ENCODE measurements around the gene SH2D3A.

- no peak for TF ChIP-seq YY1 (IDR thresholded peaks at IDR 0.05; ENCODE audit: low read depth)
- TF ChIP-seq REST (IDR thresholded peaks at IDR 0.05; ENCODE audit: low read depth) = no peak
- TF ChIP-seq CEBPB (IDR thresholded peaks at IDR 0.05) = no peak
- no peak for TF ChIP-seq MAX (IDR thresholded peaks at IDR 0.05)
- TF ChIP-seq CREB1 (IDR thresholded peaks at IDR 0.05; ENCODE audit: low read depth) = no peak
- TF ChIP-seq EP300 (IDR thresholded peaks at IDR 0.05; ENCODE audit: borderline replicate concordance) = no peak
- TF ChIP-seq EGR1 (IDR thresholded peaks at IDR 0.05) = no peak
- TF ChIP-seq, protein P1, sequence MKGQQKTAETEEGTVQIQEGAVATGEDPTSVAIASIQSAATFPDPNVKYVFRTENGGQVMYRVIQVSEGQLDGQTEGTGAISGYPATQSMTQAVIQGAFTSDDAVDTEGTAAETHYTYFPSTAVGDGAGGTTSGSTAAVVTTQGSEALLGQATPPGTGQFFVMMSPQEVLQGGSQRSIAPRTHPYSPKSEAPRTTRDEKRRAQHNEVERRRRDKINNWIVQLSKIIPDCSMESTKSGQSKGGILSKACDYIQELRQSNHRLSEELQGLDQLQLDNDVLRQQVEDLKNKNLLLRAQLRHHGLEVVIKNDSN (IDR thresholded peaks at IDR 0.05) = no peak
- TF ChIP-seq TEAD4 (IDR thresholded peaks at IDR 0.05) = no peak
- TF ChIP-seq NFIC (IDR thresholded peaks at IDR 0.05) = no peak
- no peak for TF ChIP-seq FOXM1 (IDR thresholded peaks at IDR 0.05; ENCODE audit: borderline replicate concordance, low read depth)
These were observed 60.6 kb downstream of the SH2D3A start for GRCh38 chr19:6706633-6706958.

All from Ishikawa (cell line).